Activated CD4-positive, alpha-beta T cell treated with anti-CD3 and anti-CD28 coated beads, Interleukin-2, amount 50 U/mL, for 4 hours (primary cell): Measurements from ENCODE around the gene CYP4F12.
A peak's percentile ranks its signal among the peaks of the same experiment; 100 is the strongest.
"Not testable (repeated sequence)": the region's sequence is repeated elsewhere in the genome, so short reads cannot be mapped to it uniquely, and the experiment has no call there.

ENCODE experiments used
- DNase-seq, 2 experiments: peaks; one replicate each; pipeline ENCODE4 v3.0.0-alpha.2; 2020

The CYP4F12 gene

GRCh38 chr19:15672580-15673175 lies at the start of gene CYP4F12:
Gene CYP4F12 (plus strand): TSS chr19:15673087. CDS start chr19:15673530, 443 bp downstream.
- DNase-seq: no peak

GRCh38 chr19:15623711-15624318 lies 49.1 kb upstream of the CYP4F12 start:
- no peak for DNase-seq

GRCh38 chr19:15628236-15629002 lies 44.5 kb upstream of the CYP4F12 start:
- no peak for DNase-seq

- peak; percentile 87 to 91 for DNase-seq
Measured at GRCh38 chr19:15629003-15629880, 43.6 kb upstream of the CYP4F12 start.

GRCh38 chr19:15631817-15632216 lies 41.1 kb upstream of the CYP4F12 start:
- no peak for DNase-seq

GRCh38 chr19:15633082-15633835 lies 39.6 kb upstream of the CYP4F12 start:
- DNase-seq: no peak

- DNase-seq: no peak
Measured at GRCh38 chr19:15634105-15634504, 38.8 kb upstream of the CYP4F12 start.

- no peak for DNase-seq
Measured at GRCh38 chr19:15635016-15635805, 37.7 kb upstream of the CYP4F12 start.

- no peak for DNase-seq
Measured at GRCh38 chr19:15636026-15636425, 36.9 kb upstream of the CYP4F12 start.

GRCh38 chr19:15639596-15639995 lies 33.3 kb upstream of the CYP4F12 start:
- no peak for DNase-seq

GRCh38 chr19:15640294-15640903 lies 32.5 kb upstream of the CYP4F12 start, which contains the start of gene CYP4F3:
Gene CYP4F3 (plus strand): TSS chr19:15640897. CDS start chr19:15641416, 519 bp downstream.
- no peak for DNase-seq

- no peak for DNase-seq
Measured at GRCh38 chr19:15640904-15641597, 31.8 kb upstream of the CYP4F12 start.

GRCh38 chr19:15641901-15642491 lies 30.9 kb upstream of the CYP4F12 start:
- DNase-seq: no peak

GRCh38 chr19:15642807-15643206 lies 30.1 kb upstream of the CYP4F12 start:
- DNase-seq: no peak

- DNase-seq: no peak
Measured at GRCh38 chr19:15643387-15643786, 29.5 kb upstream of the CYP4F12 start.

- DNase-seq: no peak
Measured at GRCh38 chr19:15644066-15644741, 28.7 kb upstream of the CYP4F12 start.

GRCh38 chr19:15644816-15645215 lies 28.1 kb upstream of the CYP4F12 start:
- DNase-seq: no peak

GRCh38 chr19:15649526-15649925 lies 23.4 kb upstream of the CYP4F12 start:
- no peak for DNase-seq

- DNase-seq: not testable (repeated sequence)
Measured at GRCh38 chr19:15650123-15650522, 22.8 kb upstream of the CYP4F12 start.
